PFSK-1 (cell line): ENCODE results near the gene MALAT1.

Experiments
- FOXP2 ChIP-seq: optimal IDR thresholded peaks from 2 replicates; pipeline ENCODE3; 2011; ENCODE audit warnings: borderline replicate concordance, control low read depth, inconsistent platforms; ENCODE audit not compliant: insufficient read depth; ENCODE audit errors: extremely low read length, extremely low read depth
- POLR2AphosphoS5 ChIP-seq: IDR thresholded peaks from 2 replicates; pipeline ENCODE4 v1.6.1; 2012; ENCODE audit warnings: low read depth, mild to moderate bottlenecking, control low read depth, low read length, moderate library complexity
- SIN3A ChIP-seq: IDR thresholded peaks from 2 replicates; pipeline ENCODE4 v1.6.1; 2012; ENCODE audit warnings: mild to moderate bottlenecking, low read length, moderate library complexity, borderline replicate concordance; ENCODE audit not compliant: insufficient read depth
- TAF1 ChIP-seq: IDR thresholded peaks from 2 replicates; pipeline ENCODE4 v1.6.1; 2012; ENCODE audit warnings: low read length, control low read depth, borderline replicate concordance; ENCODE audit not compliant: insufficient read depth
- TF ChIP-seq, protein P1 (sequence below), 2 experiments: IDR thresholded peaks; 2 replicates each; pipeline versions ENCODE4 v1.6.1 to v1.8.0; 2011 to 2012; ENCODE audit warnings: low read depth in 2 of 2, low read length in 2 of 2, control low read depth in 1 of 2, inconsistent platforms in 1 of 2, mild to moderate bottlenecking in 1 of 2, moderate library complexity in 1 of 2; ENCODE audit not compliant: insufficient read depth in 1 of 2

MALAT1 gene

DNA sequence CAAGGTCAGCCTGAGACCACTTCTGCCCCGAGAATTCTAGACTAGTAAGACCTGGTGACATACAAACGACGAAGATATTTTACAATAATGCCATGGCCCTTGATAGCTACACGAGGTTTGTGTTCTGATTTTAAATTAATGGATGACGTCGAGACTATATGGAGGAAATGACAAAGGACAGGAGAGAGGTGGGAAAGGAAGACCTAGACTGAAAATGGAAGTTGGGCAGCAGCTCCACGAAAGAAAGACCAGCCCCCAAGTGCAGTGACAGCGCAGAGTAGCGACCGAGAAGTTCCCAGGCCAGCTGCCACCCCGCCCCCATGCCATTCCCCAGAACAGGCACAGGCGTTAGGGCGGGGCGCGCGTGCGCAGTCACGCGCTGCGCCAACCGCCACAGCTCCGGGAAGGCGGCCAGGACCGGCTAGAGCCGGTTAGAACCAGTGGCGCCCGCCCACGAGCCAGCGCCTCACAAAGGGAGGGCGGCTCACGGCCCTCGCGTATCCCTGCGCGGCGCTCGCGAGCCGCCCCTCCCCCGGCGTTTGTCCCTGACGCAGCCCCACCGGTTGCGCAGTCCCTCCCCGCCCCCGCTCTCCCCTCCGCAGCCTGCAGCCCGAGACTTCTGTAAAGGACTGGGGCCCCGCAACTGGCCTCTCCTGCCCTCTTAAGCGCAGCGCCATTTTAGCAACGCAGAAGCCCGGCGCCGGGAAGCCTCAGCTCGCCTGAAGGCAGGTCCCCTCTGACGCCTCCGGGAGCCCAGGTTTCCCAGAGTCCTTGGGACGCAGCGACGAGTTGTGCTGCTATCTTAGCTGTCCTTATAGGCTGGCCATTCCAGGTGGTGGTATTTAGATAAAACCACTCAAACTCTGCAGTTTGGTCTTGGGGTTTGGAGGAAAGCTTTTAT is 1.5 kb upstream of the MALAT1 start:
- TF ChIP-seq FOXP2 (no peak), SIN3A (peak; percentile 80; the same call in 1 of the 2 replicates), POLR2AphosphoS5 (peak; percentile 92), TAF1 (peak; percentile 89)
- TF ChIP-seq, protein P1, sequence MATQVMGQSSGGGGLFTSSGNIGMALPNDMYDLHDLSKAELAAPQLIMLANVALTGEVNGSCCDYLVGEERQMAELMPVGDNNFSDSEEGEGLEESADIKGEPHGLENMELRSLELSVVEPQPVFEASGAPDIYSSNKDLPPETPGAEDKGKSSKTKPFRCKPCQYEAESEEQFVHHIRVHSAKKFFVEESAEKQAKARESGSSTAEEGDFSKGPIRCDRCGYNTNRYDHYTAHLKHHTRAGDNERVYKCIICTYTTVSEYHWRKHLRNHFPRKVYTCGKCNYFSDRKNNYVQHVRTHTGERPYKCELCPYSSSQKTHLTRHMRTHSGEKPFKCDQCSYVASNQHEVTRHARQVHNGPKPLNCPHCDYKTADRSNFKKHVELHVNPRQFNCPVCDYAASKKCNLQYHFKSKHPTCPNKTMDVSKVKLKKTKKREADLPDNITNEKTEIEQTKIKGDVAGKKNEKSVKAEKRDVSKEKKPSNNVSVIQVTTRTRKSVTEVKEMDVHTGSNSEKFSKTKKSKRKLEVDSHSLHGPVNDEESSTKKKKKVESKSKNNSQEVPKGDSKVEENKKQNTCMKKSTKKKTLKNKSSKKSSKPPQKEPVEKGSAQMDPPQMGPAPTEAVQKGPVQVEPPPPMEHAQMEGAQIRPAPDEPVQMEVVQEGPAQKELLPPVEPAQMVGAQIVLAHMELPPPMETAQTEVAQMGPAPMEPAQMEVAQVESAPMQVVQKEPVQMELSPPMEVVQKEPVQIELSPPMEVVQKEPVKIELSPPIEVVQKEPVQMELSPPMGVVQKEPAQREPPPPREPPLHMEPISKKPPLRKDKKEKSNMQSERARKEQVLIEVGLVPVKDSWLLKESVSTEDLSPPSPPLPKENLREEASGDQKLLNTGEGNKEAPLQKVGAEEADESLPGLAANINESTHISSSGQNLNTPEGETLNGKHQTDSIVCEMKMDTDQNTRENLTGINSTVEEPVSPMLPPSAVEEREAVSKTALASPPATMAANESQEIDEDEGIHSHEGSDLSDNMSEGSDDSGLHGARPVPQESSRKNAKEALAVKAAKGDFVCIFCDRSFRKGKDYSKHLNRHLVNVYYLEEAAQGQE (IDR thresholded peaks at IDR 0.05; ENCODE audit: insufficient read depth in 1 of 2, low read depth in 2 of 2, low read length in 2 of 2) = peak in 1 of 2 experiments; percentile 77; a peak in 2 of 4 replicates

DNA sequence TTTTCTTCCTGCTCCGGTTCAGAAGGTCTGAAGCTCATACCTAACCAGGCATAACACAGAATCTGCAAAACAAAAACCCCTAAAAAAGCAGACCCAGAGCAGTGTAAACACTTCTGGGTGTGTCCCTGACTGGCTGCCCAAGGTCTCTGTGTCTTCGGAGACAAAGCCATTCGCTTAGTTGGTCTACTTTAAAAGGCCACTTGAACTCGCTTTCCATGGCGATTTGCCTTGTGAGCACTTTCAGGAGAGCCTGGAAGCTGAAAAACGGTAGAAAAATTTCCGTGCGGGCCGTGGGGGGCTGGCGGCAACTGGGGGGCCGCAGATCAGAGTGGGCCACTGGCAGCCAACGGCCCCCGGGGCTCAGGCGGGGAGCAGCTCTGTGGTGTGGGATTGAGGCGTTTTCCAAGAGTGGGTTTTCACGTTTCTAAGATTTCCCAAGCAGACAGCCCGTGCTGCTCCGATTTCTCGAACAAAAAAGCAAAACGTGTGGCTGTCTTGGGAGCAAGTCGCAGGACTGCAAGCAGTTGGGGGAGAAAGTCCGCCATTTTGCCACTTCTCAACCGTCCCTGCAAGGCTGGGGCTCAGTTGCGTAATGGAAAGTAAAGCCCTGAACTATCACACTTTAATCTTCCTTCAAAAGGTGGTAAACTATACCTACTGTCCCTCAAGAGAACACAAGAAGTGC is 661 bp upstream of the MALAT1 start:
- TF ChIP-seq, protein P1 (IDR thresholded peaks at IDR 0.05; ENCODE audit: insufficient read depth in 1 of 2, low read depth in 2 of 2, low read length in 2 of 2) = 0 out of 4 replicates have a peak, but pooled peaks of 1 of the 2 experiments have one; percentile 16
- no peak for TF ChIP-seq FOXP2

DNA sequence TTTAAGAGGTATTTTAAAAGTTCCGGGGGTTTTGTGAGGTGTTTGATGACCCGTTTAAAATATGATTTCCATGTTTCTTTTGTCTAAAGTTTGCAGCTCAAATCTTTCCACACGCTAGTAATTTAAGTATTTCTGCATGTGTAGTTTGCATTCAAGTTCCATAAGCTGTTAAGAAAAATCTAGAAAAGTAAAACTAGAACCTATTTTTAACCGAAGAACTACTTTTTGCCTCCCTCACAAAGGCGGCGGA is 193 bp upstream of the MALAT1 start:
- TF ChIP-seq FOXP2 (no peak), POLR2AphosphoS5 (no peak), TAF1 (no peak), SIN3A (no peak)

DNA sequence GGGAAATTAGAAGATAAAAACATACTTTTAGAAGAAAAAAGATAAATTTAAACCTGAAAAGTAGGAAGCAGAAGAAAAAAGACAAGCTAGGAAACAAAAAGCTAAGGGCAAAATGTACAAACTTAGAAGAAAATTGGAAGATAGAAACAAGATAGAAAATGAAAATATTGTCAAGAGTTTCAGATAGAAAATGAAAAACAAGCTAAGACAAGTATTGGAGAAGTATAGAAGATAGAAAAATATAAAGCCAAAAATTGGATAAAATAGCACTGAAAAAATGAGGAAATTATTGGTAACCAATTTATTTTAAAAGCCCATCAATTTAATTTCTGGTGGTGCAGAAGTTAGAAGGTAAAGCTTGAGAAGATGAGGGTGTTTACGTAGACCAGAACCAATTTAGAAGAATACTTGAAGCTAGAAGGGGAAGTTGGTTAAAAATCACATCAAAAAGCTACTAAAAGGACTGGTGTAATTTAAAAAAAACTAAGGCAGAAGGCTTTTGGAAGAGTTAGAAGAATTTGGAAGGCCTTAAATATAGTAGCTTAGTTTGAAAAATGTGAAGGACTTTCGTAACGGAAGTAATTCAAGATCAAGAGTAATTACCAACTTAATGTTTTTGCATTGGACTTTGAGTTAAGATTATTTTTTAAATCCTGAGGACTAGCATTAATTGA is 1.0 kb downstream of the MALAT1 start:
- TF ChIP-seq FOXP2 (no peak), TAF1 (no peak), POLR2AphosphoS5 (no peak), SIN3A (no peak)
- TF ChIP-seq, protein P1 (IDR thresholded peaks at IDR 0.05; ENCODE audit: insufficient read depth in 1 of 2, low read depth in 2 of 2, low read length in 2 of 2) = no peak

DNA sequence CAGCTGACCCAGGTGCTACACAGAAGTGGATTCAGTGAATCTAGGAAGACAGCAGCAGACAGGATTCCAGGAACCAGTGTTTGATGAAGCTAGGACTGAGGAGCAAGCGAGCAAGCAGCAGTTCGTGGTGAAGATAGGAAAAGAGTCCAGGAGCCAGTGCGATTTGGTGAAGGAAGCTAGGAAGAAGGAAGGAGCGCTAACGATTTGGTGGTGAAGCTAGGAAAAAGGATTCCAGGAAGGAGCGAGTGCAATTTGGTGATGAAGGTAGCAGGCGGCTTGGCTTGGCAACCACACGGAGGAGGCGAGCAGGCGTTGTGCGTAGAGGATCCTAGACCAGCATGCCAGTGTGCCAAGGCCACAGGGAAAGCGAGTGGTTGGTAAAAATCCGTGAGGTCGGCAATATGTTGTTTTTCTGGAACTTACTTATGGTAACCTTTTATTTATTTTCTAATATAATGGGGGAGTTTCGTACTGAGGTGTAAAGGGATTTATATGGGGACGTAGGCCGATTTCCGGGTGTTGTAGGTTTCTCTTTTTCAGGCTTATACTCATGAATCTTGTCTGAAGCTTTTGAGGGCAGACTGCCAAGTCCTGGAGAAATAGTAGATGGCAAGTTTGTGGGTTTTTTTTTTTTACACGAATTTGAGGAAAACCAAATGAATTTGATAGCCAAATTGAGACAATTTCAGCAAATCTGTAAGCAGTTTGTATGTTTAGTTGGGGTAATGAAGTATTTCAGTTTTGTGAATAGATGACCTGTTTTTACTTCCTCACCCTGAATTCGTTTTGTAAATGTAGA is 1.7 kb downstream of the MALAT1 start:
- TF ChIP-seq TAF1 = no peak
- TF ChIP-seq FOXP2 = no peak
- TF ChIP-seq, protein P1 (IDR thresholded peaks at IDR 0.05; ENCODE audit: insufficient read depth in 1 of 2, low read depth in 2 of 2, low read length in 2 of 2) = peak in 1 of 2 experiments; percentile 12; a peak in 1 of 4 replicates
- TF ChIP-seq POLR2AphosphoS5 = peak; percentile 98
- TF ChIP-seq SIN3A = no peak
